GM18517 (cell line): ENCODE data around the gene TMEM115.

ENCODE experiments used
- ATAC-seq: cut with Tn5 transposase; IDR thresholded peaks from one replicate; pipeline ENCODE4 v1.9.1; 2021; ENCODE audit warnings: mild to moderate bottlenecking, moderate library complexity; ENCODE audit not compliant: unreplicated experiment

The TMEM115 gene

DNA sequence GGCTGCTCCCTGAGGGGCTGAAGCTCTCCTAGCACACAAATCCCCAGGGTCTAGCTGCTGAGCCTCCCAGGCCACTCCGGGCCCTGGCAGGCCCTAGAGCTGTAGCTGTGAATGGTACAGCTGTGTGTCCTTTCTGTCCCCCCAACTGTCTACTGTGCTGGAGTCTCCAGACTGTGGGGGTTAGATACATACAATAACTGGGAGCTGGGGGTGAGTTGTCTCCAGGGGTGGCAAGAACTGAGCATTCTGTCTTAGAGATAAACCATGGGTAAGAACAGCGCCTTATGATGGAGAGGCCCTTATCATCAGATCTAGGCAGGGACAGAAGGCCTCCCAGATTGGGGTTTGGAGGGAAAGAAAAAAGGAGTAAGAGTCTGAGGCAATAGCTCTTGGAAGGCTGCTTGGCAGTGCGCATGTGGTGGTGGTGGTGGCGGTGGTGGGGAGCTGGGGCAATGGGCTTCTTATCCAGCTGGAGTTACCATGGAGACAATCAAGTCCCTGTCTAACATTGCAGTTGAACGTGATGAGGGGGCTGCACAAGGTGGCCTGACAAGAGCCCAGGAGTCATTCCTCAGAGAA is 5.0 kb downstream of the TMEM115 start:
- no peak for ATAC-seq

- no peak for ATAC-seq
Observed at GRCh38 chr3:50353245-50354004, 5.9 kb downstream of the TMEM115 start.

DNA sequence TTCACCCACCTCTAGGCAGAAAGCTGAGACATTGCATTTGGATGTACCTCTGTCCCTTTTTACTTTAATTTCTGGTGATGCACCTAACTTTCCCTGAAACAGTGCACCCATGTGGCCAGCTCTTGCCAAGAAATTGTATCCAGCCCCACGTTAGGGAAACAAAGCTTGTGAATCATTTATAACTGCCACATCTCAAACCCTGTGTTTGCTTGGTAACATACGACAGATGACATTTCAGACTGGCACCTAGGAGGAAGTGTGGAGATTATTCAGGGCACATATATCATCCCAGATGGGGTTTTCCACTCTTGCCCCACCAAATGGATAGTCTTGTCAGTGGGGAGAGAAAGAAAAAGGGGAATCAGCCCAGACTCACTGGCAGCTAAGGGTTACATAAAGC is 6.5 kb downstream of the TMEM115 start:
- ATAC-seq, result no peak

DNA sequence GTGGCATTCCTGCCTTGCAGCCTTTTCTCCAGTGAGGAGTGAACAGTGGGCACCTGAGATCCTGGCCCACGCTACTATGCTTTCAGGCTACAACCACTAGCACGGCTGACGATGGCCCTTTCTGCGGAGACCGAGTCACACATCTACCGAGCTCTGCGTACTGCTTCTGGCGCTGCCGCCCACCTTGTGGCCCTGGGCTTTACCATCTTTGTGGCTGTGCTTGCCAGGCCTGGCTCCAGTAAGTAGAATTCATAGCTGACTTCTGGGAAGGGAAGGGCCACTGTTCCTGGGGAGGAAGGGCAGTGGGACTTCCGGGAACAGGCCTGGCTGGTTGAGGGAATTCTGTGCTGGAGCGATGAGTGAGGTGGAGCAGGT is 8.0 kb downstream of the TMEM115 start:
- ATAC-seq, result no peak

- peak; percentile 74 for ATAC-seq
Observed at GRCh38 chr3:50350527-50351322, 8.6 kb downstream of the TMEM115 start, which contains the start of the genes CYB561D2 and NPRL2. TSS of gene CYB561D2 (plus strand) at chr3:50350862. CDS start at chr3:50351434, 572 bp downstream. TSS of gene NPRL2 (minus strand) at chr3:50350775. CDS start at chr3:50350652, 123 bp downstream.

- ATAC-seq, result no peak
Observed at GRCh38 chr3:50350213-50350526, 9.2 kb downstream of the TMEM115 start.

DNA sequence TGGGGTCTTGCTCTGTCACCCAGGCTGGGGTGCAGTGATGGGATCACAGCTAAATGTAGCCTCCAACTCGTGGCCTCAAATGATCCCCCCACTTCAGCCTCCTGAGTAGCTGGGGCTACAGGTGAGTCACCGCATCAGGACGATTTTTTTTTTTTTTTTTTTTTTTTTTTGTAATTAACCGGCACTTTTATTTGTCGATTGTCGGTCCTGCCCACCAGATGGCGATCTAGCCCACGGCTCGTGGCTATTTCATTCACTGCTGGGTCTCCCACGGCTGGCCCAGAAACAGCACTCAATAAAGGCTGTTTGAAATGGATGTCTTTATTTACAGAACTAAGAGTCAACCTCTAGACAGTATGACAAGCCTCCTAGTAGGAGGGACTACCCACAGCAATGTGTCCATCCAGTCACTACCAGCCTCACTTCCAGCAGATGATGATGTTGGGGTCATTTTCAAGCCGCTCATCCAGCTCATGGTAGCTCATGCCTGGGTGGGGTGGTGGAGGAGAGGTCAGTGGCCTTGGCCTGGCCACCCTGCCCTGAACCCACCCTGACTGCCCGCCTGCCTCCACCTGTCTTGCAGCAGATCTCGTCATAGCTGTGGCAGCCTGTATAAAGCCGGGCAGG is 12.0 kb downstream of the TMEM115 start:
- ATAC-seq, result no peak

GRCh38 chr3:50345586-50346234 is 13.6 kb downstream of the TMEM115 start, which contains the start of gene ZMYND10:
TSS of gene ZMYND10 (minus strand) at chr3:50345732. CDS start at chr3:50345579, 153 bp downstream.
- ATAC-seq, result no peak

DNA sequence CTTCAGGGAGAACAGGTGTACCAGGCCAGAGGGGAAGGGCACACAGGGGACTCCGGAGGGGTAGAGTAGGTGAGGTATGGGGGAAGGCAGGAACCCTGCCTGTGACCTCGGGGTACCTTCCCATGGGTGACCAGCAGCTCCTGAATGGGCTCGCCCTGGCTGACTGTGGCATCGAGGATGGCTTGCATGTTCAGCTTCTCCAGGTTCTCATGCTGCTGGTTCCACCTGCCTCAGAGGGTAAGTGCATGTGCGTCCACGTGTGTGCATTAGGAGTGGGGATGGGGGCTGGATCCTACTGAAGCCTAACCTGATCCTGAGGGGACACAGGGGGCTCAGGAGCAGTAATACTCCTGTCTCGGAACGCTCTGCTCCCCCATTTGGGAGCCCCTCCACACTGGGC is 14.3 kb downstream of the TMEM115 start:
- no peak for ATAC-seq

GRCh38 chr3:50342813-50343633 is 16.3 kb downstream of the TMEM115 start:
- ATAC-seq, result no peak

GRCh38 chr3:50341996-50342650 is 17.2 kb downstream of the TMEM115 start:
- no peak for ATAC-seq

DNA sequence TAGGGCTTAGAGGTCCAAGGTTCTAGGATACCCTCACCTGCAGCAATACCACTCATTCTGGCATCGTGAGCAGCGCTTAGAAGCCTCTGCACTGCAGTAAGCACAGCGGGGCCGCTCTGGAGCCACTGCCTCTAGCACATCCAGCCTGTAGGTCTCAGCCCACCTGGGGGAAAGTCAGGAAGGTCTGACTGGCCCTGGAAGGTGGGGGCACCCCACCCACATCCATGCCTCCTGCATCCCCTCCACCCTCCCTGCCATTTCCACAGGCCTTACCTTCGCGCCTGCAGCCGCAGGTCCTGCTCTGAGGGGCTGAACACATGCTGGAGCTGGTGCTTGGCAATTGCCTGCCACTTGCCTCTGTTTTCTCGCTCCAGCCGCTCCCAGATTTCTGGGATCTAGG is 17.8 kb downstream of the TMEM115 start:
- ATAC-seq, result no peak

DNA sequence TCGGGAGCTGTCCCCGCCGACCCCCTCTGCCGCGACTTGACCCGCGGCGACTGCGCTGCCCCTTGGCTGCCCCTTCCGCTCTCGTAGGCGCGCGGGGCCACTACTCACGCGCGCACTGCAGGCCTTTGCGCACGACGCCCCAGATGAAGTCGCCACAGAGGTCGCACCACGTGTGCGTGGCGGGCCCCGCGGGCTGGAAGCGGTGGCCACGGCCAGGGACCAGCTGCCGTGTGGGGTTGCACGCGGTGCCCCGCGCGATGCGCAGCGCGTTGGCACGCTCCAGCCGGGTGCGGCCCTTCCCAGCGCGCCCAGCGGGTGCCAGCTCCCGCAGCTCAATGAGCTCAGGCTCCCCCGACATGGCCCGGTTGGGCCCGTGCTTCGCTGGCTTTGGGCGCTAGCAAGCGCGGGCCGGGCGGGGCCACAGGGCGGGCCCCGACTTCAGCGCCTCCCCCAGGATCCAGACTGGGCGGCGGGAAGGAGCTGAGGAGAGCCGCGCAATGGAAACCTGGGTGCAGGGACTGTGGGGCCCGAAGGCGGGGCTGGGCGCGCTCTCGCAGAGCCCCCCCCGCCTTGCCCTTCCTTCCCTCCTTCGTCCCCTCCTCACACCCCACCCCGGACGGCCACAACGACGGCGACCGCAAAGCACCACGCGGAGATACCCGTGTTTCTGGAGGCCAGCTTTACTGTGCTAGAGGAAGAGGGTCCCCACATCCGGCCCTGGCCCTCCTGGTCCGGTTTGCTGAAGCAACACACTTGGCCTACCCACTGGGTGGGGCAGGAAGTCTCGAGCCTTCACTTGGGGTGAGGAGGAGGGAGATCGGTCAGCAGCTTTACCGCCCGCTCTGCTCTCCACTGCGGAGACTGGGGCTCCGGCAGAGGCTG is 18.6 kb downstream of the TMEM115 start, which contains the start of gene RASSF1:
RASSF1 (minus strand) TSS at position 389 of the 882 bp plus-strand sequence; CDS start at position 358, 31 bp downstream.
- no peak for ATAC-seq

DNA sequence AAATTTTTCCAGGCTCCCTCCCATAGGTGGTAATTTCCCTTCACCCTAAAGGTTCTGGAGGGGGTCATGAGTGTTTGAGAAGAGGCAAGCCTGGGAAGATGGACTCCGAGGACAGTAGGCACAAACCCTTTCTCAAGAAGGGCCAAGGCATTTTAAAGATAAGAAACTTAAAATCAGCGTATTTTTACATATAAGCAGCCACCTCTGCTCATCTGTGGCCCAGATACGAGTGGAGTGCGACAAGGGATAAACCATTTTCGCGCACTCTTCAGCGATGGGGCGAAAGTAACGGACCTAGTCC is 19.2 kb downstream of the TMEM115 start:
- no peak for ATAC-seq

- ATAC-seq, result no peak
Observed at GRCh38 chr3:50339485-50340146, 19.7 kb downstream of the TMEM115 start.

DNA sequence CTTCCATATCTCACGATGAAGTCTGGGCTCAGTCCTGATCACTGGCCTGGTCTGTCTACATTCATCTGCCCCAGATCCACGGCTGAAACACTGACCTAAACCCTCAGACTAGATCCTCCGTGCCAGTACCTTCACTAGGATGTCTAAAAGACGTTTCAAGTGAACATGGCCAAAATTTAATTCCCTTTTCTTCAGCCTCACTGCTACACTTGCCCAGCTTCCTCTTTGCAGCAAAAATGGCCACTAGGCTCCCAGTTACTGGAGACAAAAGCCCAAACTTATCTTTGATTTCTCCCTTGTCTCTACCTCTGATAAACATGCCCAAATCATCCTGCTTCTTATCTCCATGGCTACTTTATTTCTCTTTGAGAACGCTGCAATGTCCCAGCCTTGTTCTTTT is 20.4 kb downstream of the TMEM115 start:
- no peak for ATAC-seq

- peak; percentile 82 for ATAC-seq
Observed at GRCh38 chr3:50337175-50337861, 22.0 kb downstream of the TMEM115 start.
